Memory B cell (primary cell): Measurements from ENCODE around the gene UBE3A.
A peak's percentile ranks its signal among the peaks of the same experiment; 100 is the strongest.

ENCODE experiments used
- ATAC-seq: fragments of 150-1000 bp; cut with Tn5 transposase; 2 replicates; pipeline ENCODE4 v1.10.0; 2021; ENCODE audit warnings: low read depth, mild to moderate bottlenecking, moderate library complexity
- DNase-seq, 2 donors: peaks; one replicate each; pipeline ENCODE4 v3.0.0; 2022; ENCODE audit warnings: low spot score in 2 of 2
- H3K27ac Mint-ChIP-seq: one replicate; pipeline ENCODE4 v1.8.0; 2022; ENCODE audit warnings: mild to moderate bottlenecking, moderate library complexity, mixed read lengths
- H3K27me3 Mint-ChIP-seq: one replicate; pipeline ENCODE4 v1.8.0; 2022; ENCODE audit warnings: mixed read lengths
- H3K36me3 Mint-ChIP-seq: one replicate; pipeline ENCODE4 v1.8.0; 2022; ENCODE audit warnings: mild to moderate bottlenecking, mixed read lengths
- H3K4me1 Mint-ChIP-seq: one replicate; pipeline ENCODE4 v1.8.0; 2022; ENCODE audit warnings: mixed read lengths
- H3K4me3 Mint-ChIP-seq: one replicate; pipeline ENCODE4 v1.8.0; 2022; ENCODE audit warnings: mild to moderate bottlenecking, moderate library complexity, mixed read lengths
- H3K9me3 Mint-ChIP-seq: one replicate; pipeline ENCODE4 v1.8.0; 2022; ENCODE audit warnings: mixed read lengths

UBE3A gene

DNA sequence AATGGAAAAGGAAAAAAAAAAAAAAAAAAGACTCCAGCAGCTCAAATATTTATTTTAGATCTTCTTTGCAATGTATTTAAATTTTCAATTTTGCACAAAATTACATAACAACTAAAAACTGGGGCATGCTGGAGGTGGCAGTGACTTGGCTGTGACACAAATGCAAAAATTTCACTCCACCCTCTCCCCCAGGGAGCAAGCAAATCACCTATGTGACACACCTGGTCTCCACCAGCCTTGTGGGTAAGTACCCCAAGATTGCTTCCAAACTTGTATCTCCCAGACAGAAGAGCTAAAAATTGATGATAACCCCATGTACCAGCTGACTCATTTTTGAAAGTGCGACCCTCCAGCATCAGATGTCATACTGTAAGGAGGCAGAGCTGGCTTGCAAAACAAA lies 32.0 kb downstream of the UBE3A start:
- Mint-ChIP-seq H3K4me1 (peaks cover 49% of the 10 kb centered on the region), H3K9me3 (peaks cover 6% of the 10 kb centered on the region), H3K27ac (peak overlapping the region; percentile 56), H3K36me3 (peaks cover 23% of the 10 kb centered on the region), H3K4me3 (peak overlapping the region; percentile 19), H3K27me3 (no peaks in the 10 kb centered on the region)
- DNase-seq (no peak), ATAC-seq (peak; percentile 52)

GRCh38 chr15:25406261-25406660 lies 32.6 kb downstream of the UBE3A start:
- H3K9me3 Mint-ChIP-seq = peaks cover 6% of the 10 kb centered on the region
- H3K36me3 Mint-ChIP-seq = peaks cover 26% of the 10 kb centered on the region
- H3K4me1 Mint-ChIP-seq = peaks cover 49% of the 10 kb centered on the region
- DNase-seq (no peak), ATAC-seq (no peak)
- H3K4me3 Mint-ChIP-seq = no peak overlapping the region
- no peaks in the 10 kb centered on the region for H3K27me3 Mint-ChIP-seq
- peak overlapping the region; percentile 56 for H3K27ac Mint-ChIP-seq

DNA sequence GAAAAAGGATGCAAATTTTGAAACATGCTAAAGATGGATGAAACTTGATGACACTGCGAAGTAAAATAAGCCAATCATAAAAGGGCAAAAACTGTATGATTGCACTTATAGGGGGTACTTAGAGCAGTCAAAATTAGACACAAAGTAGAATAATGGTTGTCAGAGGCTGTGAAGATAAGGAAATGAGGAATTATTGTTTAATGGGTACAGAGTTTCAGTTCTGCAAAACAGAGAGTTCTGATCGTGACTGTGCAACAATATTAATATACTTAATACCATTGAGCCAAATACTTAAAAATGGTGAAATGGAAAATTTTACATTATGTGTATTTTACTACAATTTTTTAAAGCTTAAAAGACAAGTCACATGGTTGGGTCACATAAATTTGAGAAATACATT lies 35.1 kb downstream of the UBE3A start:
- Mint-ChIP-seq H3K36me3 (peaks cover 34% of the 10 kb centered on the region), H3K27me3 (no peaks in the 10 kb centered on the region), H3K4me1 (peaks cover 39% of the 10 kb centered on the region), H3K9me3 (peaks cover 6% of the 10 kb centered on the region), H3K4me3 (no peak overlapping the region), H3K27ac (no peak overlapping the region)
- DNase-seq (no peak), ATAC-seq (peak; percentile 88)

DNA sequence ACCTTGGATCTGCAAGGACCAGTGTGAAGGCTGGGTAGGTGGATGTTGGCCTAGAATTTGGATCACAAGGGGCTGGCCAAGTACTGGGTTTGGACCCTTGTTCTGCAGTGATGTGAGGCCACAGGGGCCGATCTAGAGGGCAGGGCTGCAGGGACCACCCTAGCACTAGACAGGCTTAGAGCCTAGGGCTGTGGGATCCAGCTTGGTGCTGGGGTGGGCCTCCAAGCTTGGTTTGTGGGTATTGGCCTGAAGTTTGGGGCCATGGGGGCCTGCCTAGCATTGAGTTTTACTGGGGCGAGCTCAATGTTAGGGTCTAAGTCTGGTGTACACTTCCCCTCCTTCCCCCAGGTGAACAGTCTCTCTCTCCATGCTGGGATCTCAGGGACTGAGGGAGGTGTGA lies 36.5 kb downstream of the UBE3A start:
- H3K9me3 Mint-ChIP-seq = peaks cover 6% of the 10 kb centered on the region
- no peak overlapping the region for H3K27ac Mint-ChIP-seq
- no peaks in the 10 kb centered on the region for H3K27me3 Mint-ChIP-seq

DNA sequence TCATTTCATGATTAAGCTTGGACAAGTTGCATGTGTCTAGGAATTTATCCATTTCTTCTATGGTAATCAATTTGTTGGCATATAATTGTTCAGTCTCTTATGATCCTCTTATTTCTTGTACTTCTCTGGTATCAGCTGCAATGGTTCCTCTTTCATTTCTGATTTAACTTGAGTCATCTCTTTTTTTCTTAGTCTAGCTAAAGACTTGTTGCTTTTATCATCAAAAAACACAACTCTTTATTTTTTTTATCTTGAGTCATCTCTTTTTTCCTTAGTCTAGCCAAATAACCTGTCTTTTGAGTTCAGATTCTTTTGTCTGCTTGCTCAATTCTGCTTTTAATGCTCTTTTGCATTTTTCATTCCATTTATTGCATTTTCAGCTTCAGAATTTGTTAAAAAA lies 37.3 kb downstream of the UBE3A start:
- Mint-ChIP-seq H3K4me3 (no peak overlapping the region), H3K4me1 (peaks cover 35% of the 10 kb centered on the region), H3K27ac (no peak overlapping the region), H3K36me3 (peaks cover 38% of the 10 kb centered on the region), H3K9me3 (peaks cover 6% of the 10 kb centered on the region), H3K27me3 (no peaks in the 10 kb centered on the region)
- no peak for DNase-seq
- ATAC-seq = no peak

More for the DNA sequence above, 36.5 kb downstream of the UBE3A start:
- no peak overlapping the region for H3K4me3 Mint-ChIP-seq
- DNase-seq (no peak), ATAC-seq (no peak)
- H3K36me3 Mint-ChIP-seq = peaks cover 41% of the 10 kb centered on the region
- peaks cover 40% of the 10 kb centered on the region for H3K4me1 Mint-ChIP-seq

GRCh38 chr15:25397100-25397499 lies 41.7 kb downstream of the UBE3A start:
- no peaks in the 10 kb centered on the region for H3K9me3 Mint-ChIP-seq
- peaks cover 33% of the 10 kb centered on the region for H3K36me3 Mint-ChIP-seq
- no peaks in the 10 kb centered on the region for H3K27me3 Mint-ChIP-seq
- ATAC-seq (no peak), DNase-seq (no peak)
- peaks cover 14% of the 10 kb centered on the region for H3K4me1 Mint-ChIP-seq
- no peak overlapping the region for H3K4me3 Mint-ChIP-seq
- peak overlapping the region; percentile 0 for H3K27ac Mint-ChIP-seq

DNA sequence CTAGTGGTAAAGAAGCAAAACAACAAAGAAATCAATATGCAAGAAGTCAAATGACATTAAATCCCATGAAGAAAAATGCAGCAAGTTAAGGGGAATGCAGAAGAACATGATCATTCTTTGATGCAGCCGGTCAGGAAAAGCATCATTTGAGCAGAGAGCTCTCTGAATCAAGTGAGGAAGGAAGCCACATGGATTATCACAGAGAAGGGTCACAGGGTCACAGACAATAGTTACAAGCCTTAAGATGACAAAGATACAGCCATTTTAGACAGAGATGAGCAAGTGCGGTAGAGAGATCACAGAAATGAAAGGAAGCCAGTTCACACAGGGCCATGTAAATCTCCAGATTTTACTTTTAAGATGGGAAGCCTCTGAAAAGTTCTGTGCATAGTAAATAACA lies 43.9 kb downstream of the UBE3A start:
- peaks cover 33% of the 10 kb centered on the region for H3K36me3 Mint-ChIP-seq
- H3K27me3 Mint-ChIP-seq = no peaks in the 10 kb centered on the region
- no peak for DNase-seq
- no peak overlapping the region for H3K4me3 Mint-ChIP-seq
- peaks cover 13% of the 10 kb centered on the region for H3K4me1 Mint-ChIP-seq
- peak overlapping the region; percentile 3 for H3K27ac Mint-ChIP-seq
- no peak for ATAC-seq
- H3K9me3 Mint-ChIP-seq = no peaks in the 10 kb centered on the region

GRCh38 chr15:25392806-25393205 lies 46.0 kb downstream of the UBE3A start:
- no peak for DNase-seq
- Mint-ChIP-seq H3K27me3 (no peaks in the 10 kb centered on the region), H3K4me3 (no peak overlapping the region), H3K9me3 (no peaks in the 10 kb centered on the region), H3K36me3 (peaks cover 40% of the 10 kb centered on the region), H3K27ac (no peak overlapping the region), H3K4me1 (peaks cover 23% of the 10 kb centered on the region)
- no peak for ATAC-seq

- Mint-ChIP-seq H3K4me3 (no peak overlapping the region), H3K27me3 (no peaks in the 10 kb centered on the region), H3K27ac (no peak overlapping the region), H3K36me3 (peaks cover 41% of the 10 kb centered on the region), H3K4me1 (peaks cover 20% of the 10 kb centered on the region), H3K9me3 (no peaks in the 10 kb centered on the region)
- ATAC-seq = no peak
- no peak for DNase-seq
Observed at GRCh38 chr15:25391971-25392721, 46.7 kb downstream of the UBE3A start.

DNA sequence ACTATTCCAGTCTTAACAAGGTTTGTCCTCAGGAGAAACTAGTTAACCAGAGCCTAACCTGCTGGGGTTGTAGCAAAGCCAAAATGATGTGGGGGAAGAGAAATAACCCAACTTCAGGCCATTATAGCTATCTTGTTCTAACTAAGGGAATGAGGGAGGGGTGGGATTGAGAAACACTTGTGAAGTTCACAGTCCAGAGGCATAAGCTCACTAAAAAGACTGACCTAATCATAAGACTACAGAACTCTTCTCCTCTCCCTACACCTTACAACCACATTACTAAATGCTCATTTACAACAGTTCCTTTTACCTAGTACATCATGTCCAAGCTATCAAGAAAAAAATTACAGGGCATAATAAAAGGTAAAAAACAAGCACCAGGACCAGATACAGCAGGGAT lies 52.8 kb downstream of the UBE3A start:
- DNase-seq = no peak
- Mint-ChIP-seq H3K27ac (peak overlapping the region; percentile 55), H3K4me1 (peaks cover 26% of the 10 kb centered on the region), H3K4me3 (no peak overlapping the region), H3K9me3 (peaks cover 13% of the 10 kb centered on the region), H3K27me3 (no peaks in the 10 kb centered on the region), H3K36me3 (peaks cover 66% of the 10 kb centered on the region)
- ATAC-seq = no peak

GRCh38 chr15:25381579-25381978 lies 57.2 kb downstream of the UBE3A start:
- H3K4me3 Mint-ChIP-seq = no peak overlapping the region
- H3K9me3 Mint-ChIP-seq = peaks cover 13% of the 10 kb centered on the region
- peaks cover 13% of the 10 kb centered on the region for H3K4me1 Mint-ChIP-seq

DNA sequence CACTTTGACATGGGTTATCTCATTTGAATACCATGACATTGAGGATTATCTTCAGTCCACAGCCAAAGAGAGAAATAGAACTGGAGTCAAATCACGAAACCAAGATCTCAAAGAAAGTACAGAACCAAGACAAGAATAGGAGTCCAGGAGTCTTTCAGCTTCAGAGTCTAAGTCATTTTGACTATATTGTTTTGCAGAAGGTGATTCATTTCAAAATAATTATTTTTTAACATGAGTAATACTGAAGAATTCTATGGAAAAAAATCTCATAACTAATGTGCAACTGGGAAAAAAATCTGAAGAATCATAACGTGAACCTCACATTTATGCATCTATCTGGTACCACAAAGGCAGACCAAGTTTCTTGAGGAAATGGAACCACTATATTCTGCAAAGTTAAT lies 60.3 kb downstream of the UBE3A start:
- Mint-ChIP-seq H3K36me3 (peaks cover 39% of the 10 kb centered on the region), H3K9me3 (peaks cover 3% of the 10 kb centered on the region), H3K4me1 (peaks cover 5% of the 10 kb centered on the region), H3K27ac (no peak overlapping the region), H3K4me3 (no peak overlapping the region), H3K27me3 (no peaks in the 10 kb centered on the region)
- DNase-seq (no peak), ATAC-seq (no peak)

More at GRCh38 chr15:25381579-25381978, 57.2 kb downstream of the UBE3A start:
- no peak for DNase-seq
- no peak for ATAC-seq
- Mint-ChIP-seq H3K27me3 (no peaks in the 10 kb centered on the region), H3K36me3 (peaks cover 50% of the 10 kb centered on the region), H3K27ac (peak overlapping the region; percentile 6)

DNA sequence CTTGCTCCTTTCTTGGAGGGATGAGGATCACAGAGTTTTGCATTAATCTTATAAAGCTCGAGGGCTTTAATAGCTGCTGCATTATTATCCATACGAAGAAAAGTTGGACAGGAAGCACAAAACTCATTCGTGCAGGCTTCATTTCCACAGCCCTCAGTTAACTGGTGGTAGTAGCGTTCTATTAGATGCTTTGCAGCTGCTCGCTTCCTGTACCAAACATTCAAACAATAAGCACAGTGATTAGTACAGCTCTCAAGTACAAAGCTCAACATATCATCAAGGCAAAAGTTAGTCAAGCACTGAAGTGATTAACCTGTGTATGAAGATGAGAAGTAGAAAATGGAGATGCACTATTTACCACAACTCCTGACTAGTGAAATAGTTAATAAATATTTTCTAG lies 63.3 kb downstream of the UBE3A start:
- H3K27me3 Mint-ChIP-seq = no peaks in the 10 kb centered on the region
- H3K9me3 Mint-ChIP-seq = no peaks in the 10 kb centered on the region
- ATAC-seq (no peak), DNase-seq (no peak)
- H3K36me3 Mint-ChIP-seq = peaks cover 43% of the 10 kb centered on the region
- peaks cover 5% of the 10 kb centered on the region for H3K4me1 Mint-ChIP-seq
- no peak overlapping the region for H3K4me3 Mint-ChIP-seq
- H3K27ac Mint-ChIP-seq = no peak overlapping the region

DNA sequence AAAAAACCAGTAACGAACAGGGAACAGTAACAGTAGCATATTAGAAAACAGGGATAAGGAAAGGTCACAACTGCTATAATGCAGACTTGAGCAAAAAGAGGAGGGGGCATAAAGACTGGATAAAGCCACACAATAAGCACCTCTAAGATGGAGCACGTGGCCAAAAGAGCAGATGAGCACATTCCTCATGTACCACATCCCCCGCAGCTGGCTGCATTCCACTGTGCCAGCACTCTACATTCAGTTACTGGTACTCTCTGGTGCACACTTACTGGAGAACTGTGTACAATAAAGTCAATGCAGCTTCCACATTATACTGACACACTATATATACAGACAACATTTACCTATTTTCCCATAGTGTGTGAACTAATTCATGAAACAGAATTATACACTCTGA lies 64.7 kb downstream of the UBE3A start:
- Mint-ChIP-seq H3K27ac (no peak overlapping the region), H3K36me3 (peaks cover 45% of the 10 kb centered on the region), H3K4me1 (peaks cover 2% of the 10 kb centered on the region), H3K9me3 (no peaks in the 10 kb centered on the region), H3K27me3 (no peaks in the 10 kb centered on the region), H3K4me3 (no peak overlapping the region)
- ATAC-seq (no peak), DNase-seq (no peak)

- DNase-seq = no peak
- Mint-ChIP-seq H3K36me3 (peaks cover 47% of the 10 kb centered on the region), H3K4me1 (peaks cover 3% of the 10 kb centered on the region), H3K9me3 (no peaks in the 10 kb centered on the region), H3K4me3 (no peak overlapping the region), H3K27ac (no peak overlapping the region), H3K27me3 (no peaks in the 10 kb centered on the region)
- no peak for ATAC-seq
Observed at GRCh38 chr15:25372298-25372697, 66.5 kb downstream of the UBE3A start.
